HG03097 (cell line): ENCODE data around the gene CMC1.
"Not testable (repeated sequence)": the region's sequence is repeated elsewhere in the genome, so short reads cannot be mapped to it uniquely, and the experiment has no call there.

ENCODE experiments used
- ATAC-seq: cut with Tn5 transposase; IDR thresholded peaks from one replicate; pipeline ENCODE4 v1.9.1; 2021; ENCODE audit not compliant: unreplicated experiment, low FRiP score

CMC1 gene

GRCh38 chr3:28241221-28242160 lies at the start of gene CMC1:
Gene CMC1, plus strand, starts transcription at chr3:28241619. Its CDS starts 175 bp downstream, at chr3:28241794.
- ATAC-seq, result peak; percentile 97

DNA sequence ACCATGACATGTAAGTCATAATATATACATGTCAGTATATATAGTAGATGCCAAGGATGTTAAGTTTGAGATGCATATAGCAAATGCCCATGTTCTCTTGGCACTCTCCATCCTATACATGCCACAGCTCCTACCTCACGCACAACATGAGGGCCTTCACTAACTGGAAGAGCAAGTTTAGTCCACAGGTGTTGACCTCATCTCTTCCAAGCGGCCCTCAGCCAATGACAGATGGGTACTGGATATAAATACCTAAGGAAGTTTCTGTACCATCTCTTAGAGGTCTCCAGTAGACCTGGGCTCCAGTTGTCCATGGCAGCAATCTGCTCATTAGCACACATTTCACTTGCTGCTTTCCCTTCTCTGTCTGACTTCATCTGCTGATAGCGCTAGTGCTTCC lies 43.3 kb upstream of the CMC1 start:
- no peak for ATAC-seq

- no peak for ATAC-seq
Measured at GRCh38 chr3:28198974-28199373, 42.4 kb upstream of the CMC1 start.

- ATAC-seq, result not testable (repeated sequence)
Measured at GRCh38 chr3:28199643-28200042, 41.8 kb upstream of the CMC1 start.

- ATAC-seq, result not testable (repeated sequence)
Measured at GRCh38 chr3:28200366-28200848, 41.0 kb upstream of the CMC1 start.

DNA sequence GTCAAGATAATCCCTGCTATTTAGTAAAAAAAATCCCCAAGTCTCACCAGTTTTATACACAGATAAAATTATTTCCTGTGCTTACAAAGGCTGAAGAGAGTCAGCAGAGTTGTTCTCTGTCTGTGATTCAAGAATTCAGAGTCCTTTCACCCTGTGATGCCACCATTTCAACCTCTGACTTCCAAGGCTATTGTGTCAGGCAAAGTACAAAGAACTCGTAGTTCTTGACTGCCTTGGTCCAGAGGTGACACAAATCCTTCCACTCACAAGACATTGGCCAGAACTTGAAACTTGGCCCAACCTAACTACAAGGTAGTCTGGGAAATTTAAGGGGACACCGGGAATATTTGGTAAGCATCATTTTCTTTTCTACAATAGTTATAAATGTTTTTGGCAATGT lies 34.9 kb upstream of the CMC1 start:
- no peak for ATAC-seq

- no peak for ATAC-seq
Measured at GRCh38 chr3:28207000-28207733, 34.3 kb upstream of the CMC1 start.

DNA sequence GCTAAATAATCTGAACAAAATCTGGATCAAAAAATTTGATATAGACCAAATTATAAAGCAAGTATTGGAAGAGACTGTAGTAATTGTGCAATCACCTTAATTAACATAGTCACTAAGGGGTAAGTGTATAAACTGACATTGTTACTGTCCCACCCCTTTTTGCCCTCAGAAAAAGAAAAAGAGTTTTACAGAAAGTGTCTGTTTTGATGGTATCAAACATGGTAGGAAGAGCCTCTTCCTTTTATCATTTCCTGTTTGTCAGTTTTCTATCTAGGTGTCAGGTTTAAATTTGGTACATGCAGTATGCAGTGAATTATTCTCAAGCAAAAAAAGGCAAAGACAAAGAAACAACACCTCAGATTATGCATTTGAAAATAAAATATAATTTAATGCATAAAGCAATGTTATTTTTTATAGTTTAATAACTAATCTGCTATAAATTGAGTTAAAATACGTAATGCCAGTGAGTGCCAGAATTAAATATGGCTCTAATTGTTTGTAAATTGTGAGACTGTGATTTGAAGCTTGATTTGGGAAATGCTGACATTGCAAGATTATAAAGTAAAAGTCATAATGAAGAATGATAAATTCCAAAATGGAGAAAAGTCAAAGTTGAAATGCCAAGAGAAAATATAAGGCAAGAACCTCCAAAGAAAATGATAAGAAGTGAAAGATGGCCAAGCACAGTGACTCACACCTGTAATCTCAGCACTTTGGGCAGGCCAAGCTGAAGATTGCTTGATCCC lies 30.3 kb upstream of the CMC1 start:
- no peak for ATAC-seq

DNA sequence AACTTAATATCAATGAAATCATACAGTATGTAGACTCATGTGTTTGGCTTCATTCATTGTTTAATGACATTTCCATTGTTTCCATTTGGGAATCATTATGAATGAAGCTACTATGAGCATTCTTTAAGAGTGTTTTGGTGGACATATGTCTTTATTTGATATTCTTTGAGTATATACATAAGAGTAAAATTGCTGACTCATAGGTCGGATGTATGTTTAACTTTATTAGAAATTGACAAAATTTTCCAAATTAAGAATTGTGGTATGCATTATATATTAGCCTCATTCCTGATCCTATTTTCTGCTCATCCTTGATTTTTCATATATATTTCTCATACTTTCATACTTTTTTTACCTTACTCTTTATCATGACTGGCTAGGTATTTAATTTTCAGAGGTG lies 28.7 kb upstream of the CMC1 start:
- ATAC-seq, result no peak

DNA sequence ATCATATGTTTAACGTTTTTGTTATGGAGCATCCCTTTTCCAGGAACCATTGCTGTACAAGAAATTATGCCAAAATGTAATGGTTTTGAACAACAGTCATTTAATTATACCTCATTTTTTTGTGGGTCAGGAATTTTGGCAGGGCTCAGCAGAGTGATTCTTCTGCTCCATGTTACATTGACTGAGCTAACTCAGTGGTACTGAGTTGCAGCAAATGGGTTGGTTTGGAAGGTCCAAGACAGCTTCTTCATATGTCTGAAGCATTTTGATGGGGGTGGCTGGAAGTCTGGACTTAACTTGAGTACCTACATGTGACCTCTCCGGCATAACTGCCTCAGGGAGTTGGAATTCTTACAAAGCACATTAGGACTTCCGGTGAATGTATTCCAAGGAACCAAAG lies 26.0 kb upstream of the CMC1 start:
- no peak for ATAC-seq

DNA sequence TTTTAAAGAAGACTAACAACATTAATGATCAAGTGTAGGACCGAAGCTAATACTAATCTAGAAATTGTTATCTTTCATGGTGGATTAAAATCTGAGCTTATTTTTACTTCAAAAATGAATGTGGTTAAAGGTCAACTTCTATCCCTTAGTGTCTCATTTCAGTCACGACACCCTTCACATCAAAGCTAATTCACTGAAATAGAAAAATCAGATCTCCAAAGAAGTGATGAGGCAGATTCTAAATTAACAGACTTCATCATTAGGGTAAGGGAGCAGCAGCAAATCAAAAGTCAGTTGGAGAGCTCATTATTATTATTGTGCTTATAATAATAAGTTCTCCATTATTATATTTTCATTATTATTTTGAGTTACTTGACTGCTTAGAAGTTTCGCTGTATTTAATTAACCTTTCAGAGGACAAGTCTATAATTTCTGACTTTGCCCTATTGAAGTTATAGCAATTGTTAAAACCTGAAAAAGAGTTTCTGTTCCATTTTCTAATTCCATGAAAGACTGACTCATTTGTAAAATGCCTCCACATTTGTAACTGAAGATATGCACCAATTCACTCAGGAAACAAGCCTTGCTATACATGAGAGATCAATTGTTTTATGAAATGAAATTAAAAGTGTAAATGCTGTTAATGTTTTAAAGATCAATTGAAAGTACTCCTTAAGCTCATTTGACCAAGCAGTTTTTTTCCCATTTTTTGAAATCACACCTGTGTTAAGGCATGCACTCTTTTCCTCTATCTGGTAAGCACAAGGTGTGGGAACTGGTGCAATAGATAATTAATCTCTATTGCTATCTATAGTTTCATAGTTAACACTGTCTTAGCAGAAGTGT lies 23.1 kb upstream of the CMC1 start:
- ATAC-seq, result peak; percentile 80

GRCh38 chr3:28218917-28219198 lies 22.6 kb upstream of the CMC1 start:
- ATAC-seq, result no peak

GRCh38 chr3:28224430-28224829 lies 17.0 kb upstream of the CMC1 start:
- no peak for ATAC-seq

- ATAC-seq, result no peak
Measured at GRCh38 chr3:28226020-28226419, 15.4 kb upstream of the CMC1 start.

GRCh38 chr3:28228623-28229022 lies 12.8 kb upstream of the CMC1 start:
- no peak for ATAC-seq

DNA sequence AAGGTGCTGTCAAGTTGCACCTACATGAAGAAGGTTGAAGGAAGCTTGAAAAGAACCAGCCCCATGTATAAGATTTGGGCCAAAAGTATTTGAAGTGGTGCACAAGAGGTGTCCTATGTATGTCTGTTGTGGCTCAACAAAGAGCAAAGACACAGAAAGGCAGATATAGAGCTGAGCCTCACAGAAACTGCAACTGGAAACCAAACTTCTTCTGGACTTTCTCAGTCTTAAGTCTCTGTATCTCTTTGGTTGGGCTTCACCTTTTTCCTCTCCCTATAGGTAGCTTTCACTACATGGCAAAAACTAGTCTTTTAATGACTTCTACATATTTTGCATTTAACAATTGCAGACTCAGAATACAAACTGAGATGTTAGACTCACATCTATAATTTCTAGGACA lies 8.8 kb upstream of the CMC1 start:
- no peak for ATAC-seq

DNA sequence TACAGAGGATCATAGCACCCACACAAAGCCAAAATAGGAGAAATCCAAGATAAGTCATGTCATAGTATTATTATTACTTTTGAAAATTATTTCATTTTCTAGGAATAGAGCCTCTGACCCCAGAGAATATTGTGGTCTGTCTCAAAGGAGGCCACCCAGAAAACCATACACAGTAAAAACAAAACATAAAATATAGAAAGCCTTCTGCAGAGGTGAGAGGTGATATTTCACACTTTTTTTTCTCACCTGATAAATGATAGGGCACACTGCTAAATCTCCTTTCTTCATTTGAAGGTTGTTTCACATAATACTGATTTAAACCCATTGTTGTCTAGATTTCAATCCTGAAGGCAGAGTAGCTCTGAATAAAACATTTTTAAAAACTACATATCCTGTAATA lies 7.0 kb upstream of the CMC1 start:
- ATAC-seq, result no peak

GRCh38 chr3:28239108-28239507 lies 2.3 kb upstream of the CMC1 start:
- ATAC-seq, result no peak

DNA sequence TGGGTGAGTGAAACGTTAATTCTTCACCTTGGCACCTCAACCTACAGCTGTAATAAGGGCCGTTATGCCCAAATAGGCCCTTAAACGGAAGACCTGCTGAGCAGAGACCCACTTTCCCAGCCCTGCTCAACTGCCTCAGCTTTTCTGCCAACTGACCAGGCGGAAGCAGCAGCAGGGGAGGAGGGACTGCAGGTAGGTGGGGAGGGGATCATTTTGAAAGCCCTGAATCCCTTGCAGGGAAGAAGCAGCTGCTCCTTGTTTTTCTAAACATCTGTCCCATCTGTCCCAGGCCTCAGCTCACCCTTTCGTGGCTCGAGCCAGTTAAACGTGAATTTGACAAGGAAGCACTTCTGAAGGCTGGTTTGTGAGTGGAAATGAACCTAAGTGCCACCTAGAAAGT lies 978 bp upstream of the CMC1 start:
- ATAC-seq, result no peak

DNA sequence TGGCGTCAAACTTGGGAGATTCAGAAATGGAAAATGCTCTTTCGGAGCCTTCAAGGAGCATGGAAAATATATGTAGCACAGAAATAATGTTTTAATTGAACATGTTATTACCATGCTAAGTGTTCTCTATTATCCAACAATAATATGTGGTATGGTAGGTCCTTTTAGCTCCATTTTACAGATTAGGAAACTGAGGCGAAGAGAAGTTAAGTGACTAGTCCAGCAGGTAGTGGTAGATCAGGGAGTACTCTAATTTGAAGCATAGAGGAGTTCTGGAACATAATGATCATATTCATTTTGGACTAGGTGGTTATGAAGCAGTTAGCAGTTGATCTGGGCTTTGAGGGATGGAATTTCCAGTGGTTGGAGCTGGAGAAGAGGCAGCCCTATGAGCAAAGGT lies 1.1 kb downstream of the CMC1 start:
- ATAC-seq, result no peak
